ENCODE data around the gene DOC2A. TPM values are rescaled to one million over a fixed set of nuclear protein-coding genes. Genes with fewer than 3 reads are reported as not detected.

DOC2A gene
- total RNA-seq, 1 donor from 2014 or later: 3.1 TPM

DNA sequence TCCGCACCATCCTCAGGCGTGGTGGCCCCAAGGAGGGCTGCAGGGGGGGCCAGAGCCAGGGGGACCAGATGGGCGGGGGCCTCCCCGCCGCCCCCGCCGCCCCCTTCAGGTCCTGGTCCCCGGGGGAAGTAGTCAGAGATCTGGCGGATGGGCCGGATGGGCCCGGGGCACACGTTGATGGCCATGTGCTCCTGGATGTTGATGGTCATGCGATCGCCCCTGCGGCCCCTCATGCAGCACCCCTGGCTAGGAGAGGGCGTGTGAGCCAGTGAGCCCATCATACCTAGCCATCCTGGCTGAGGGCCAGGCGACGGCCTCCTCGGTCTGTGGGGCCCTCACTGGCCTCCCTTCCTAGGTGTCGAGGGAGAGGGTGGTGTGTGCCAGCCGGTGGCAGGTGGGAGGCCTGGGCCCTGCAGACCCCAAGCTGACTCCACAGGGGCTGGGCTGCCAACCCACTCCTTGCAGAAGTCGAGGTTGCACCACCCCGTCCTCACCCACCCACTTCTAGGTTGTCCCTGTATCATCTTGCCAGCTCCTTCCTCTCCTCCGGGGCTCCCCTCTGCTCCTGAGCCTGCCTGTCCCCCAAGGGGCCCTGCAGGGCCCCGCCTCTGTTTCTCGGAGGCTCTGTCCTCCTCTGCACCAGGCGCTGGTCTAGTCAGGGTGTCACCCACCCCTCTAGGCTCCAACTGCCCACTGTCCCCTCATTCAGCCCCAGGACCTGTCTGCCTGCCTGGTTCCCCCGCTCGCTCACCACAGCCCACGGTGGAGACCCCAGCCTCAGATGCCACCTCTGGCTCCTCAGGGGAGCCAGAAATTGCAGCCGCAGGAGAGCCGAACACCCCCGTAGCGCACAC is 610 bp downstream of the DOC2A start:
- no peaks in the 10 kb centered on the region for H4K20me1 ChIP-seq (ENCODE audit: low read depth)
- H3K27me3 ChIP-seq: peaks cover 41% of the 10 kb centered on the region
- H3K79me2 ChIP-seq (ENCODE audit: low read depth): no peaks in the 10 kb centered on the region
- peaks cover 9% of the 10 kb centered on the region for H3K27me3 Mint-ChIP-seq (ENCODE audit: insufficient read depth, low read depth)
- peaks cover 16% of the 10 kb centered on the region for H3K4me1 ChIP-seq
- no peak overlapping the region for H3K27ac Mint-ChIP-seq
- H3K27ac ChIP-seq: no peak overlapping the region
- H3K9me3 ChIP-seq (ENCODE audit: low read depth): no peaks in the 10 kb centered on the region
- H2AFZ ChIP-seq (replicated peaks): peak overlapping the region; percentile 48
- H3F3A ChIP-seq (ENCODE audit: low read depth): peaks cover 15% of the 10 kb centered on the region
- peak overlapping the region; percentile 87 for H3K4me3 Mint-ChIP-seq
- H3K36me3 Mint-ChIP-seq: peaks cover 3% of the 10 kb centered on the region
- H3K9ac ChIP-seq: no peak overlapping the region
- peak overlapping the region; percentile 88 for H3K4me2 ChIP-seq
- no peaks in the 10 kb centered on the region for H3K36me3 ChIP-seq
- TF ChIP-seq EZH2phosphoT487 (IDR thresholded peaks at IDR 0.05) (no peak), EZH2 (IDR thresholded peaks at IDR 0.05) (no peak)
- TF ChIP-seq, protein P1, sequence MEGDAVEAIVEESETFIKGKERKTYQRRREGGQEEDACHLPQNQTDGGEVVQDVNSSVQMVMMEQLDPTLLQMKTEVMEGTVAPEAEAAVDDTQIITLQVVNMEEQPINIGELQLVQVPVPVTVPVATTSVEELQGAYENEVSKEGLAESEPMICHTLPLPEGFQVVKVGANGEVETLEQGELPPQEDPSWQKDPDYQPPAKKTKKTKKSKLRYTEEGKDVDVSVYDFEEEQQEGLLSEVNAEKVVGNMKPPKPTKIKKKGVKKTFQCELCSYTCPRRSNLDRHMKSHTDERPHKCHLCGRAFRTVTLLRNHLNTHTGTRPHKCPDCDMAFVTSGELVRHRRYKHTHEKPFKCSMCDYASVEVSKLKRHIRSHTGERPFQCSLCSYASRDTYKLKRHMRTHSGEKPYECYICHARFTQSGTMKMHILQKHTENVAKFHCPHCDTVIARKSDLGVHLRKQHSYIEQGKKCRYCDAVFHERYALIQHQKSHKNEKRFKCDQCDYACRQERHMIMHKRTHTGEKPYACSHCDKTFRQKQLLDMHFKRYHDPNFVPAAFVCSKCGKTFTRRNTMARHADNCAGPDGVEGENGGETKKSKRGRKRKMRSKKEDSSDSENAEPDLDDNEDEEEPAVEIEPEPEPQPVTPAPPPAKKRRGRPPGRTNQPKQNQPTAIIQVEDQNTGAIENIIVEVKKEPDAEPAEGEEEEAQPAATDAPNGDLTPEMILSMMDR (IDR thresholded peaks at IDR 0.05): no peak
- DNase-seq (ENCODE audit: low spot score): no peak
- H3K4me3 ChIP-seq: peak overlapping the region; percentile 61
- H3K9me3 Mint-ChIP-seq: peaks cover 2% of the 10 kb centered on the region
- H3K4me1 Mint-ChIP-seq: peaks cover 15% of the 10 kb centered on the region

GRCh38 chr16:30009085-30009862 is 1.6 kb downstream of the DOC2A start:
- peak overlapping the region; percentile 55 for H3K4me3 Mint-ChIP-seq
- TF ChIP-seq, protein P1 (IDR thresholded peaks at IDR 0.05): no peak
- TF ChIP-seq EZH2 (IDR thresholded peaks at IDR 0.05) (no peak), EZH2phosphoT487 (IDR thresholded peaks at IDR 0.05) (no peak)
- Histone ChIP-seq H3K4me1 (peaks cover 16% of the 10 kb centered on the region), H3K9ac (no peak overlapping the region), H3K79me2 (ENCODE audit: low read depth) (no peaks in the 10 kb centered on the region), H4K20me1 (ENCODE audit: low read depth) (no peaks in the 10 kb centered on the region), H3K4me3 (no peak overlapping the region), H3K27me3 (peaks cover 41% of the 10 kb centered on the region), H3K4me2 (no peak overlapping the region), H3F3A (ENCODE audit: low read depth) (peaks cover 15% of the 10 kb centered on the region), H3K27ac (no peak overlapping the region), H3K9me3 (ENCODE audit: low read depth) (no peaks in the 10 kb centered on the region), H3K36me3 (no peaks in the 10 kb centered on the region), H2AFZ (replicated peaks) (no peak overlapping the region)
- peaks cover 15% of the 10 kb centered on the region for H3K4me1 Mint-ChIP-seq
- peaks cover 2% of the 10 kb centered on the region for H3K9me3 Mint-ChIP-seq
- peak overlapping the region; percentile 78 for H3K27ac Mint-ChIP-seq
- H3K27me3 Mint-ChIP-seq (ENCODE audit: insufficient read depth, low read depth): peaks cover 9% of the 10 kb centered on the region
- H3K36me3 Mint-ChIP-seq: peaks cover 3% of the 10 kb centered on the region
- no peak for DNase-seq (ENCODE audit: low spot score)

DNA sequence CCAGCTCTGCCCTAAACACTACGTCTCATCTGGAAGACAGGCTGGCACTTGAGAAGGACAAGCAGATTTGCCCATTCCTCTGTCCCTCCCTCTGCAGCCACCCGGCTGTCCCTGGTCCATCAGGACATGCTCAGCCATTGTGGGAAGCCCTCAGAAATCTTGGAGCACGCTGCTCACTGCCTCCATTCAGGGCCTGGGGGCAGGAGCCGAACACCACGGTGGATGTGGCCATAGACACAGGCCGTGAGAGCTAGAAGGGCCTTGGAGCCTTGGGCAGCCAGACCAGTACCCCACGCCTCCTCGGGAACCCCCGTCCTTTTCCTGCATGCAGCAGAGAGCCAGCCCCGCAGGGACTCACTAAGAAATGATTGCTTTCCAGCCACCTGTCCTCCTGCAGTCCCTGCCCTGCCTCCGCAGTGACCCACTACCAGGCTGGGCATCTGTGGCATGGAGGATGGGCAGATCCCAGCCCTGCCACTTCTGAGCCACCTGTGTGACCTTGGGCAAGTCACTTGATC is 3.4 kb downstream of the DOC2A start:
- Mint-ChIP-seq H3K4me1 (peaks cover 15% of the 10 kb centered on the region), H3K9me3 (peaks cover 2% of the 10 kb centered on the region), H3K27ac (no peak overlapping the region), H3K27me3 (ENCODE audit: insufficient read depth, low read depth) (peaks cover 9% of the 10 kb centered on the region), H3K36me3 (peaks cover 3% of the 10 kb centered on the region), H3K4me3 (peak overlapping the region; percentile 41)
- H3K9ac ChIP-seq: no peak overlapping the region
- H3K36me3 ChIP-seq: no peaks in the 10 kb centered on the region
- H3K9me3 ChIP-seq (ENCODE audit: low read depth): no peaks in the 10 kb centered on the region
- TF ChIP-seq, protein P1 (IDR thresholded peaks at IDR 0.05): no peak
- TF ChIP-seq EZH2 (IDR thresholded peaks at IDR 0.05) (no peak), EZH2phosphoT487 (IDR thresholded peaks at IDR 0.05) (no peak)
- H3K79me2 ChIP-seq (ENCODE audit: low read depth): no peaks in the 10 kb centered on the region
- H2AFZ ChIP-seq (replicated peaks): no peak overlapping the region
- H3K27ac ChIP-seq: no peak overlapping the region
- DNase-seq (ENCODE audit: low spot score): no peak
- H3K4me2 ChIP-seq: no peak overlapping the region
- peaks cover 37% of the 10 kb centered on the region for H3K27me3 ChIP-seq
- H3F3A ChIP-seq (ENCODE audit: low read depth): peaks cover 15% of the 10 kb centered on the region
- no peak overlapping the region for H3K4me3 ChIP-seq
- peaks cover 4% of the 10 kb centered on the region for H4K20me1 ChIP-seq (ENCODE audit: low read depth)
- peaks cover 16% of the 10 kb centered on the region for H3K4me1 ChIP-seq

All from neural progenitor cell (in vitro differentiated cells).